Activated T-helper 1 cell treated with anti-CD3 and anti-CD28 coated beads, Interleukin-2, amount 50 U/mL, for 16 hours (primary cell): Measurements from ENCODE around the gene MSL3B.

Experiments
- DNase-seq, 2 donors: peaks; one replicate each; pipeline ENCODE4 v3.0.0-alpha.2; 2020; ENCODE audit warnings: low read depth in 1 of 2, low spot score in 1 of 2

Gene MSL3B

GRCh38 chr2:233853883-233854240 lies 14.3 kb downstream of the MSL3B start:
- no peak for DNase-seq

- no peak for DNase-seq
Observed at GRCh38 chr2:233853353-233853752, 14.8 kb downstream of the MSL3B start.

GRCh38 chr2:233852056-233852455 lies 16.1 kb downstream of the MSL3B start:
- DNase-seq: no peak

- DNase-seq: no peak
Observed at GRCh38 chr2:233851169-233851568, 17.0 kb downstream of the MSL3B start.

GRCh38 chr2:233850745-233851144 lies 17.4 kb downstream of the MSL3B start:
- DNase-seq: no peak

GRCh38 chr2:233849607-233850271 lies 18.4 kb downstream of the MSL3B start:
- no peak for DNase-seq

- DNase-seq: no peak
Observed at GRCh38 chr2:233848276-233848675, 19.9 kb downstream of the MSL3B start.

- no peak for DNase-seq
Observed at GRCh38 chr2:233847248-233847898, 20.8 kb downstream of the MSL3B start.

- no peak for DNase-seq
Observed at GRCh38 chr2:233846387-233847247, 21.6 kb downstream of the MSL3B start.

GRCh38 chr2:233845301-233846060 lies 22.7 kb downstream of the MSL3B start:
- DNase-seq: no peak

GRCh38 chr2:233844836-233845235 lies 23.4 kb downstream of the MSL3B start:
- DNase-seq: no peak

GRCh38 chr2:233844064-233844807 lies 23.9 kb downstream of the MSL3B start:
- no peak for DNase-seq

- DNase-seq: no peak
Observed at GRCh38 chr2:233841183-233841582, 27.0 kb downstream of the MSL3B start.

GRCh38 chr2:233840520-233840919 lies 27.7 kb downstream of the MSL3B start:
- no peak for DNase-seq

- DNase-seq: no peak
Observed at GRCh38 chr2:233839447-233839820, 28.8 kb downstream of the MSL3B start.

GRCh38 chr2:233838726-233839446 lies 29.3 kb downstream of the MSL3B start:
- no peak for DNase-seq

GRCh38 chr2:233838251-233838650 lies 29.9 kb downstream of the MSL3B start:
- DNase-seq: no peak

- DNase-seq: no peak
Observed at GRCh38 chr2:233837694-233838229, 30.4 kb downstream of the MSL3B start.

GRCh38 chr2:233836359-233836758 lies 31.8 kb downstream of the MSL3B start:
- DNase-seq: no peak
